ENCODE results near the gene CADM1.

GRCh38 chr11:115290893-115291292 is 213.3 kb downstream of the CADM1 start:
- TF ChIP-seq ZNF331 (CRISPR knock-in tag; IDR thresholded peaks at IDR 0.05; ENCODE audit: low read depth) (no peak), EZH2phosphoT487 (IDR thresholded peaks at IDR 0.05; ENCODE audit: unreplicated experiment) (no peak), POLR2AphosphoS5 (IDR thresholded peaks at IDR 0.05; ENCODE audit: low read depth) (no peak), CTCF (conservative IDR thresholded peaks at IDR 0.05; ENCODE audit: low read depth in 2 of 2) (no peak), EZH2 (IDR thresholded peaks at IDR 0.05; ENCODE audit: low read depth, unreplicated experiment) (no peak), JUNB (IDR thresholded peaks at IDR 0.05; ENCODE audit: unreplicated experiment) (no peak), NANOG (IDR thresholded peaks at IDR 0.05; ENCODE audit: borderline replicate concordance) (no peak), ZNF114 (CRISPR knock-in tag; IDR thresholded peaks at IDR 0.05) (no peak)
- TF ChIP-seq, protein P1, sequence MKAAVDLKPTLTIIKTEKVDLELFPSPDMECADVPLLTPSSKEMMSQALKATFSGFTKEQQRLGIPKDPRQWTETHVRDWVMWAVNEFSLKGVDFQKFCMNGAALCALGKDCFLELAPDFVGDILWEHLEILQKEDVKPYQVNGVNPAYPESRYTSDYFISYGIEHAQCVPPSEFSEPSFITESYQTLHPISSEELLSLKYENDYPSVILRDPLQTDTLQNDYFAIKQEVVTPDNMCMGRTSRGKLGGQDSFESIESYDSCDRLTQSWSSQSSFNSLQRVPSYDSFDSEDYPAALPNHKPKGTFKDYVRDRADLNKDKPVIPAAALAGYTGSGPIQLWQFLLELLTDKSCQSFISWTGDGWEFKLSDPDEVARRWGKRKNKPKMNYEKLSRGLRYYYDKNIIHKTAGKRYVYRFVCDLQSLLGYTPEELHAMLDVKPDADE (IDR thresholded peaks at IDR 0.05): no peak
- TF ChIP-seq, protein P2, sequence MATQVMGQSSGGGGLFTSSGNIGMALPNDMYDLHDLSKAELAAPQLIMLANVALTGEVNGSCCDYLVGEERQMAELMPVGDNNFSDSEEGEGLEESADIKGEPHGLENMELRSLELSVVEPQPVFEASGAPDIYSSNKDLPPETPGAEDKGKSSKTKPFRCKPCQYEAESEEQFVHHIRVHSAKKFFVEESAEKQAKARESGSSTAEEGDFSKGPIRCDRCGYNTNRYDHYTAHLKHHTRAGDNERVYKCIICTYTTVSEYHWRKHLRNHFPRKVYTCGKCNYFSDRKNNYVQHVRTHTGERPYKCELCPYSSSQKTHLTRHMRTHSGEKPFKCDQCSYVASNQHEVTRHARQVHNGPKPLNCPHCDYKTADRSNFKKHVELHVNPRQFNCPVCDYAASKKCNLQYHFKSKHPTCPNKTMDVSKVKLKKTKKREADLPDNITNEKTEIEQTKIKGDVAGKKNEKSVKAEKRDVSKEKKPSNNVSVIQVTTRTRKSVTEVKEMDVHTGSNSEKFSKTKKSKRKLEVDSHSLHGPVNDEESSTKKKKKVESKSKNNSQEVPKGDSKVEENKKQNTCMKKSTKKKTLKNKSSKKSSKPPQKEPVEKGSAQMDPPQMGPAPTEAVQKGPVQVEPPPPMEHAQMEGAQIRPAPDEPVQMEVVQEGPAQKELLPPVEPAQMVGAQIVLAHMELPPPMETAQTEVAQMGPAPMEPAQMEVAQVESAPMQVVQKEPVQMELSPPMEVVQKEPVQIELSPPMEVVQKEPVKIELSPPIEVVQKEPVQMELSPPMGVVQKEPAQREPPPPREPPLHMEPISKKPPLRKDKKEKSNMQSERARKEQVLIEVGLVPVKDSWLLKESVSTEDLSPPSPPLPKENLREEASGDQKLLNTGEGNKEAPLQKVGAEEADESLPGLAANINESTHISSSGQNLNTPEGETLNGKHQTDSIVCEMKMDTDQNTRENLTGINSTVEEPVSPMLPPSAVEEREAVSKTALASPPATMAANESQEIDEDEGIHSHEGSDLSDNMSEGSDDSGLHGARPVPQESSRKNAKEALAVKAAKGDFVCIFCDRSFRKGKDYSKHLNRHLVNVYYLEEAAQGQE (IDR thresholded peaks at IDR 0.05; ENCODE audit: unreplicated experiment): no peak
